ENCODE results near the gene CTDSPL. TPM values are rescaled to one million over a fixed set of nuclear protein-coding genes. Genes with fewer than 3 reads are reported as not detected.

CTDSPL gene
- total and polyA plus RNA-seq, 2 of the 13 experiments (the other 11 are each of a cell fraction or from before 2014, with no cell fraction given): 26.1 to 142 TPM

DNA sequence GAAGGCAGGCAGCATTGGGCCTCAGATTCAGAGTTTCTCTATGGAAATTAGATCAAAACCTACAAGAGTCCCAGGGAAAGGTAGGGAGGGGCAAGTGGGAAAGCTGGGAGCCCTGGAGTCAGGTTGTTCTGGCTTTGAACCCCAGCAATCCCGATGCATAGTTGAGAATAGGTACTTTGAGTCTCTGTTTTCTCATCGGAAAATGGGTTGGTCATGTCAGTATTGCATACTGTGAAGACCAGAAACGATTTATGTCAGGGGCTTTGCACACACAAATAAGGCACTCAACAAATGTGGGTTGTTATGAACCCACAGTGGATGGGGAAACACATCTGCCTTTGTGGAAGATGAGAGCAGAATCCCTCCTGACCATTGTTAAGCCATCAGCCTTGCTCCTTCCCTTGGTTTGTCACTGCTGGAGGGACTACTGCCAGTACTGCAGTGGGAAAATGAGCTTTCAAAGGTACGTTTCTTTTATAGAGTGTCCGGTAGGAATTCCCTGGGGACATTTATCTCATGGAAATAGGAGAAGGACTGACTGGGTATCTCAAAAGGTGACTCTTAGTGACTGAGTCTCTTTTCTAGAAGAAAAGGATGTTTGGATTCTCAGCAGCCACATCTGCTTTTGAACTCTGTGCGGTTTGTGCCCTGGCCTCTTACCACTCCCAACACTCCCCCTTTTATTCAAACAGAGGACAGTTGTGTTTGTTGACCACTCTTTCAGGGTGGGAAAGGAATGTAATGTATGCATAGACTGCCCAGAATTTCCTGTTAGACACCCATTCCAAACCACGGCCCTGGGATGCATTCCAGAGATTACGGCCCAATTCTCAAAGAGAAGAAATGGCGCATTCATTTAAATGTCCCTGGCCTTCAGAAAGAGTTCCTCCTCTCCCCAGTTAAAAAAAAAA lies 74.3 kb downstream of the CTDSPL start (continued):
- no peak for TF ChIP-seq AKAP8 (CRISPR knock-in tag; IDR thresholded peaks at IDR 0.05)
- TF ChIP-seq, protein P1, sequence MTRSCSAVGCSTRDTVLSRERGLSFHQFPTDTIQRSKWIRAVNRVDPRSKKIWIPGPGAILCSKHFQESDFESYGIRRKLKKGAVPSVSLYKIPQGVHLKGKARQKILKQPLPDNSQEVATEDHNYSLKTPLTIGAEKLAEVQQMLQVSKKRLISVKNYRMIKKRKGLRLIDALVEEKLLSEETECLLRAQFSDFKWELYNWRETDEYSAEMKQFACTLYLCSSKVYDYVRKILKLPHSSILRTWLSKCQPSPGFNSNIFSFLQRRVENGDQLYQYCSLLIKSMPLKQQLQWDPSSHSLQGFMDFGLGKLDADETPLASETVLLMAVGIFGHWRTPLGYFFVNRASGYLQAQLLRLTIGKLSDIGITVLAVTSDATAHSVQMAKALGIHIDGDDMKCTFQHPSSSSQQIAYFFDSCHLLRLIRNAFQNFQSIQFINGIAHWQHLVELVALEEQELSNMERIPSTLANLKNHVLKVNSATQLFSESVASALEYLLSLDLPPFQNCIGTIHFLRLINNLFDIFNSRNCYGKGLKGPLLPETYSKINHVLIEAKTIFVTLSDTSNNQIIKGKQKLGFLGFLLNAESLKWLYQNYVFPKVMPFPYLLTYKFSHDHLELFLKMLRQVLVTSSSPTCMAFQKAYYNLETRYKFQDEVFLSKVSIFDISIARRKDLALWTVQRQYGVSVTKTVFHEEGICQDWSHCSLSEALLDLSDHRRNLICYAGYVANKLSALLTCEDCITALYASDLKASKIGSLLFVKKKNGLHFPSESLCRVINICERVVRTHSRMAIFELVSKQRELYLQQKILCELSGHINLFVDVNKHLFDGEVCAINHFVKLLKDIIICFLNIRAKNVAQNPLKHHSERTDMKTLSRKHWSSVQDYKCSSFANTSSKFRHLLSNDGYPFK (CRISPR knock-in tag; IDR thresholded peaks at IDR 0.05; ENCODE audit: borderline replicate concordance): no peak
- TF ChIP-seq, protein P2, sequence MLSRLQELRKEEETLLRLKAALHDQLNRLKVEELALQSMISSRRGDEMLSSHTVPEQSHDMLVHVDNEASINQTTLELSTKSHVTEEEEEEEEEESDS (CRISPR knock-in tag; IDR thresholded peaks at IDR 0.05; ENCODE audit: borderline replicate concordance): no peak
- TF ChIP-seq, protein P3, sequence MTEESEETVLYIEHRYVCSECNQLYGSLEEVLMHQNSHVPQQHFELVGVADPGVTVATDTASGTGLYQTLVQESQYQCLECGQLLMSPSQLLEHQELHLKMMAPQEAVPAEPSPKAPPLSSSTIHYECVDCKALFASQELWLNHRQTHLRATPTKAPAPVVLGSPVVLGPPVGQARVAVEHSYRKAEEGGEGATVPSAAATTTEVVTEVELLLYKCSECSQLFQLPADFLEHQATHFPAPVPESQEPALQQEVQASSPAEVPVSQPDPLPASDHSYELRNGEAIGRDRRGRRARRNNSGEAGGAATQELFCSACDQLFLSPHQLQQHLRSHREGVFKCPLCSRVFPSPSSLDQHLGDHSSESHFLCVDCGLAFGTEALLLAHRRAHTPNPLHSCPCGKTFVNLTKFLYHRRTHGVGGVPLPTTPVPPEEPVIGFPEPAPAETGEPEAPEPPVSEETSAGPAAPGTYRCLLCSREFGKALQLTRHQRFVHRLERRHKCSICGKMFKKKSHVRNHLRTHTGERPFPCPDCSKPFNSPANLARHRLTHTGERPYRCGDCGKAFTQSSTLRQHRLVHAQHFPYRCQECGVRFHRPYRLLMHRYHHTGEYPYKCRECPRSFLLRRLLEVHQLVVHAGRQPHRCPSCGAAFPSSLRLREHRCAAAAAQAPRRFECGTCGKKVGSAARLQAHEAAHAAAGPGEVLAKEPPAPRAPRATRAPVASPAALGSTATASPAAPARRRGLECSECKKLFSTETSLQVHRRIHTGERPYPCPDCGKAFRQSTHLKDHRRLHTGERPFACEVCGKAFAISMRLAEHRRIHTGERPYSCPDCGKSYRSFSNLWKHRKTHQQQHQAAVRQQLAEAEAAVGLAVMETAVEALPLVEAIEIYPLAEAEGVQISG (CRISPR knock-in tag; IDR thresholded peaks at IDR 0.05): peak; percentile 50; the same call in 1 of the 2 replicates
- TF ChIP-seq, protein P4, sequence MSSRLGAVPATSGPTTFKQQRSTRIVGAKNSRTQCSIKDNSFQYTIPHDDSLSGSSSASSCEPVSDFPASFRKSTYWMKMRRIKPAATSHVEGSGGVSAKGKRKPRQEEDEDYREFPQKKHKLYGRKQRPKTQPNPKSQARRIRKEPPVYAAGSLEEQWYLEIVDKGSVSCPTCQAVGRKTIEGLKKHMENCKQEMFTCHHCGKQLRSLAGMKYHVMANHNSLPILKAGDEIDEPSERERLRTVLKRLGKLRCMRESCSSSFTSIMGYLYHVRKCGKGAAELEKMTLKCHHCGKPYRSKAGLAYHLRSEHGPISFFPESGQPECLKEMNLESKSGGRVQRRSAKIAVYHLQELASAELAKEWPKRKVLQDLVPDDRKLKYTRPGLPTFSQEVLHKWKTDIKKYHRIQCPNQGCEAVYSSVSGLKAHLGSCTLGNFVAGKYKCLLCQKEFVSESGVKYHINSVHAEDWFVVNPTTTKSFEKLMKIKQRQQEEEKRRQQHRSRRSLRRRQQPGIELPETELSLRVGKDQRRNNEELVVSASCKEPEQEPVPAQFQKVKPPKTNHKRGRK (CRISPR knock-in tag; IDR thresholded peaks at IDR 0.05): 0 out of 2 replicates have a peak, but pooled peaks have one; percentile 34
- no peak for TF ChIP-seq ZNF335 (CRISPR knock-in tag; IDR thresholded peaks at IDR 0.05)
- TF ChIP-seq, protein P5, sequence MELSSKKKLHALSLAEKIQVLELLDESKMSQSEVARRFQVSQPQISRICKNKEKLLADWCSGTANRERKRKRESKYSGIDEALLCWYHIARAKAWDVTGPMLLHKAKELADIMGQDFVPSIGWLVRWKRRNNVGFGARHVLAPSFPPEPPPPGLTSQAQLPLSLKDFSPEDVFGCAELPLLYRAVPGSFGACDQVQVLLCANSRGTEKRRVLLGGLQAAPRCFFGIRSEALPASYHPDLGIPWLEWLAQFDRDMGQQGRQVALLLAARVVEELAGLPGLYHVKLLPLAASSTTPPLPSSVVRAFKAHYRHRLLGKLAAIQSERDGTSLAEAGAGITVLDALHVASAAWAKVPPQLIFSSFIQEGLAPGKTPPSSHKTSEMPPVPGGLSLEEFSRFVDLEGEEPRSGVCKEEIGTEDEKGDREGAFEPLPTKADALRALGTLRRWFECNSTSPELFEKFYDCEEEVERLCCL (CRISPR knock-in tag; IDR thresholded peaks at IDR 0.05; ENCODE audit: borderline replicate concordance): no peak
- peak; percentile 63; the same call in 1 of the 2 replicates for TF ChIP-seq IRF2 (CRISPR knock-in tag; IDR thresholded peaks at IDR 0.05)
- TF ChIP-seq ZSCAN31 (CRISPR knock-in tag; IDR thresholded peaks at IDR 0.05; ENCODE audit: low read depth): 0 out of 2 replicates have a peak, but pooled peaks have one; percentile 40
- TF ChIP-seq, protein P6, sequence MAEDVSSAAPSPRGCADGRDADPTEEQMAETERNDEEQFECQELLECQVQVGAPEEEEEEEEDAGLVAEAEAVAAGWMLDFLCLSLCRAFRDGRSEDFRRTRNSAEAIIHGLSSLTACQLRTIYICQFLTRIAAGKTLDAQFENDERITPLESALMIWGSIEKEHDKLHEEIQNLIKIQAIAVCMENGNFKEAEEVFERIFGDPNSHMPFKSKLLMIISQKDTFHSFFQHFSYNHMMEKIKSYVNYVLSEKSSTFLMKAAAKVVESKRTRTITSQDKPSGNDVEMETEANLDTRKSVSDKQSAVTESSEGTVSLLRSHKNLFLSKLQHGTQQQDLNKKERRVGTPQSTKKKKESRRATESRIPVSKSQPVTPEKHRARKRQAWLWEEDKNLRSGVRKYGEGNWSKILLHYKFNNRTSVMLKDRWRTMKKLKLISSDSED (CRISPR knock-in tag; IDR thresholded peaks at IDR 0.05): no peak
- TF ChIP-seq, protein P7, sequence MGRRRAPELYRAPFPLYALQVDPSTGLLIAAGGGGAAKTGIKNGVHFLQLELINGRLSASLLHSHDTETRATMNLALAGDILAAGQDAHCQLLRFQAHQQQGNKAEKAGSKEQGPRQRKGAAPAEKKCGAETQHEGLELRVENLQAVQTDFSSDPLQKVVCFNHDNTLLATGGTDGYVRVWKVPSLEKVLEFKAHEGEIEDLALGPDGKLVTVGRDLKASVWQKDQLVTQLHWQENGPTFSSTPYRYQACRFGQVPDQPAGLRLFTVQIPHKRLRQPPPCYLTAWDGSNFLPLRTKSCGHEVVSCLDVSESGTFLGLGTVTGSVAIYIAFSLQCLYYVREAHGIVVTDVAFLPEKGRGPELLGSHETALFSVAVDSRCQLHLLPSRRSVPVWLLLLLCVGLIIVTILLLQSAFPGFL (CRISPR knock-in tag; IDR thresholded peaks at IDR 0.05): no peak
- no peak for TF ChIP-seq RELA (CRISPR knock-in tag; IDR thresholded peaks at IDR 0.05)
- TF ChIP-seq MIXL1 (CRISPR knock-in tag; IDR thresholded peaks at IDR 0.05): no peak
- TF ChIP-seq ZNF619 (CRISPR knock-in tag; IDR thresholded peaks at IDR 0.05): no peak
- no peak for TF ChIP-seq PTBP1 (IDR thresholded peaks at IDR 0.05; ENCODE audit: low read depth, low read length, poor library complexity, severe bottlenecking)

Data from HepG2 (cell line).